Adrenal gland (tissue), 12 donors: ENCODE data around the gene RBBP4. TPM values are rescaled to one million over a fixed set of nuclear protein-coding genes. Genes with fewer than 3 reads are reported as not detected.
A peak's percentile ranks its signal among the peaks of the same experiment; 100 is the strongest.

Experiments used
- DNase-seq, 7 donors: peaks; one replicate each; pipeline ENCODE4 v3.0.0-alpha.2; 2019 to 2020
- H3K27ac ChIP-seq, 5 donors: fragments of 200-600 bp; sonication (generic) in 4 of 5; 1 replicate in 3 of 5; 2 replicates in 2 of 5; pipeline versions ENCODE4 v1.5.1 to v1.8.0; 2016 to 2020; ENCODE audit warnings: mild to moderate bottlenecking in 1 of 5
- H3K27me3 ChIP-seq: fragments of 200-600 bp; 2 replicates; pipeline ENCODE4 v1.8.0; 2021
- H3K36me3 ChIP-seq, 2 donors: fragments of 200-600 bp; replicated peaks in 1 of 2; 1 replicate in 1 of 2; 2 replicates in 1 of 2; pipeline versions ENCODE4 v1.5.1 to v1.8.0; 2018 to 2022
- H3K4me1 ChIP-seq, 2 donors: fragments of 200-600 bp; replicated peaks in 1 of 2; 1 replicate in 1 of 2; 2 replicates in 1 of 2; pipeline versions ENCODE4 v1.5.1 to v1.8.0; 2018 to 2021
- H3K4me3 ChIP-seq, 4 donors: fragments of 200-600 bp; sonication (generic) in 3 of 4; one replicate each; pipeline ENCODE4 v1.5.1; 2016 to 2018
- H3K9me3 ChIP-seq, 3 donors: fragments of 200-600 bp; sonication (generic) in 1 of 3; replicated peaks in 1 of 3; 1 replicate in 2 of 3; 2 replicates in 1 of 3; pipeline versions ENCODE4 v1.5.1 to v1.8.0; 2016 to 2021
- POLR2A ChIP-seq, 2 donors: fragments of 450-650 bp; IDR thresholded peaks; one replicate each; pipeline ENCODE4 v1.6.1; 2017; ENCODE audit warnings: antibody characterized with exemption in 2 of 2, mild to moderate bottlenecking in 2 of 2, moderate library complexity in 1 of 2
- WGBS, 4 donors: extraction: QIAGEN DNeasy Blood & Tissue Kit in 2 of 4; methylation state at CpG; one replicate each; pipeline versions ENCODE4 v1.1.5 to v1.1.7; 2013 to 2017; 5-methylcytosine and 5-hydroxymethylcytosine counted together
- intact Hi-C, 2 donors: fragments of 100-400 bp; cut with DNase I; formaldehyde crosslinking; loops; one replicate each; pipeline versions ENCODE4 v1.14.1 to v1.15.0; 2022 to 2023
- polyA plus RNA-seq, 3 donors: library from polyadenylated mRNA; stranded (reverse); fragments of 200-250 nt in 2 of 3; fragments of 350-450 nt in 1 of 3; fragmentation: Illumina TruSeq in 1 of 3; extraction: RNeasy Lipid Tissue Mini Kit (QIAGEN cat#74804) in 1 of 3; gene quantifications; one replicate each; pipeline ENCODE4 v1.2.3, GENCODE V29; 2013 to 2014
- total RNA-seq, 9 donors: library from RNA; depleted of rRNA in 4 of 9; stranded (reverse); fragments of >200 nt in 4 of 9; fragments of 120-200 nt in 1 of 9; fragmentation: NEBNext Ultra II Directional in 1 of 9; extraction: Animal tissue kit (Norgen Biotek cat#: 25700) in 1 of 9; gene quantifications; one replicate each; pipeline versions ENCODE4 v1.1.0 to v1.2.4, GENCODE V29; 2013 to 2023
- TF ChIP-seq, protein P1 (sequence below), 6 experiments: fragments of 450-650 bp in 4 of 6; fragments of 200-600 bp in 2 of 6; sonication (generic) in 1 of 6; IDR thresholded peaks; 1 replicate in 5 of 6; 2 replicates in 1 of 6; pipeline versions ENCODE4 v1.5.1 to v1.8.0; 2016 to 2021; ENCODE audit warnings: antibody characterized with exemption in 6 of 6, mild to moderate bottlenecking in 2 of 6, moderate library complexity in 1 of 6
- donor health status: healthy with polysubstance abuse.
- donor health status: Bipolar disorder and iron deficiency.
- donor health status: DM: yes; HTN: yes; CAD: no.
- donor health status: DM: no; HTN: no; CAD: no.
- donor health status: DM: no; HTN: no; CAD: no.
- donor health status: DM: yes; HTN: yes; CAD: no.

Gene RBBP4
- total and polyA plus RNA-seq, 12 donors: 24.8 to 212 (median 148) TPM

- 17 to 22% (median 21%) methylated on average over 3 to 6 of the region's 6 CpGs for WGBS, 4 donors
- peaks cover 22 to 26% of the 10 kb centered on the region in 2 donors for H3K4me1 ChIP-seq
- peak overlapping the region in 1 of 4 donors; percentile 75 for H3K4me3 ChIP-seq
- peak overlapping the region; percentile 46 to 79 (median 69) for H3K27ac ChIP-seq
- H3K9me3 ChIP-seq: no peaks in the 10 kb centered on the region
- H3K36me3 ChIP-seq: no peaks in the 10 kb centered on the region
- DNase-seq: peak in 5 of 7 donors; percentile 31 to 64 (median 56)
- TF ChIP-seq, protein P1, sequence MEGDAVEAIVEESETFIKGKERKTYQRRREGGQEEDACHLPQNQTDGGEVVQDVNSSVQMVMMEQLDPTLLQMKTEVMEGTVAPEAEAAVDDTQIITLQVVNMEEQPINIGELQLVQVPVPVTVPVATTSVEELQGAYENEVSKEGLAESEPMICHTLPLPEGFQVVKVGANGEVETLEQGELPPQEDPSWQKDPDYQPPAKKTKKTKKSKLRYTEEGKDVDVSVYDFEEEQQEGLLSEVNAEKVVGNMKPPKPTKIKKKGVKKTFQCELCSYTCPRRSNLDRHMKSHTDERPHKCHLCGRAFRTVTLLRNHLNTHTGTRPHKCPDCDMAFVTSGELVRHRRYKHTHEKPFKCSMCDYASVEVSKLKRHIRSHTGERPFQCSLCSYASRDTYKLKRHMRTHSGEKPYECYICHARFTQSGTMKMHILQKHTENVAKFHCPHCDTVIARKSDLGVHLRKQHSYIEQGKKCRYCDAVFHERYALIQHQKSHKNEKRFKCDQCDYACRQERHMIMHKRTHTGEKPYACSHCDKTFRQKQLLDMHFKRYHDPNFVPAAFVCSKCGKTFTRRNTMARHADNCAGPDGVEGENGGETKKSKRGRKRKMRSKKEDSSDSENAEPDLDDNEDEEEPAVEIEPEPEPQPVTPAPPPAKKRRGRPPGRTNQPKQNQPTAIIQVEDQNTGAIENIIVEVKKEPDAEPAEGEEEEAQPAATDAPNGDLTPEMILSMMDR (IDR thresholded peaks at IDR 0.05): no peak
- TF ChIP-seq POLR2A (IDR thresholded peaks at IDR 0.05): peak in 1 of 2 donors; percentile 18
- intact Hi-C loops: no loop called here
- H3K27me3 ChIP-seq: no peaks in the 10 kb centered on the region
Observed at GRCh38 chr1:32701421-32701911, 50.5 kb downstream of the RBBP4 start.

GRCh38 chr1:32701951-32702598 is 51.1 kb downstream of the RBBP4 start:
- intact Hi-C loops: no loop called here
- DNase-seq: peak in 4 of 7 donors; percentile 33 to 45 (median 40)
- 6 to 38% (median 19%) methylated on average over 1 to 27 of the region's 27 CpGs for WGBS, 4 donors

GRCh38 chr1:32702599-32703478 is 51.8 kb downstream of the RBBP4 start, which contains the start of gene SYNC:
SYNC (minus strand) TSS chr1:32702770; CDS start chr1:32702660, 110 bp downstream.
- Histone ChIP-seq H3K4me1 (peaks cover 22 to 26% of the 10 kb centered on the region in 2 donors), H3K27me3 (no peaks in the 10 kb centered on the region), H3K4me3 (peak within 1 kb of the TSS in 3 of 4 donors; percentile 11 to 75 (median 55)), H3K36me3 (no peaks in the 10 kb centered on the region), H3K27ac (peak within 1 kb of the TSS; percentile 46 to 79 (median 69)), H3K9me3 (no peaks in the 10 kb centered on the region)
- intact Hi-C loops: no loop called here
- DNase-seq: peak in 5 of 7 donors; percentile 39 to 58 (median 46)
- 1 to 11% (median 2%) methylated on average over 3 to 70 of the region's 70 CpGs for WGBS, 4 donors
- TF ChIP-seq, protein P1 (IDR thresholded peaks at IDR 0.05): no peak
- TF ChIP-seq POLR2A (IDR thresholded peaks at IDR 0.05): no peak

More at GRCh38 chr1:32701951-32702598, 51.1 kb downstream of the RBBP4 start:
- no peaks in the 10 kb centered on the region for H3K27me3 ChIP-seq
- H3K4me1 ChIP-seq: peaks cover 22 to 26% of the 10 kb centered on the region in 2 donors
- peak overlapping the region in 3 of 4 donors; percentile 11 to 75 (median 55) for H3K4me3 ChIP-seq
- no peaks in the 10 kb centered on the region for H3K36me3 ChIP-seq
- peak overlapping the region; percentile 7 to 79 (median 48) for H3K27ac ChIP-seq
- no peaks in the 10 kb centered on the region for H3K9me3 ChIP-seq
- TF ChIP-seq, protein P1 (IDR thresholded peaks at IDR 0.05): no peak
- no peak for TF ChIP-seq POLR2A (IDR thresholded peaks at IDR 0.05)
